ENCODE results near the gene TMEM14C.

- TF ChIP-seq POLR2A (IDR thresholded peaks at IDR 0.05) (no peak), CTCF (IDR thresholded peaks at IDR 0.05) (no peak)
These were observed 375 bp upstream of the TMEM14C start for GRCh38 chr6:10722570-10722819.

All from heart left ventricle (tissue), 13 donors.